Measurements from ENCODE around the gene FUT8.

DNA sequence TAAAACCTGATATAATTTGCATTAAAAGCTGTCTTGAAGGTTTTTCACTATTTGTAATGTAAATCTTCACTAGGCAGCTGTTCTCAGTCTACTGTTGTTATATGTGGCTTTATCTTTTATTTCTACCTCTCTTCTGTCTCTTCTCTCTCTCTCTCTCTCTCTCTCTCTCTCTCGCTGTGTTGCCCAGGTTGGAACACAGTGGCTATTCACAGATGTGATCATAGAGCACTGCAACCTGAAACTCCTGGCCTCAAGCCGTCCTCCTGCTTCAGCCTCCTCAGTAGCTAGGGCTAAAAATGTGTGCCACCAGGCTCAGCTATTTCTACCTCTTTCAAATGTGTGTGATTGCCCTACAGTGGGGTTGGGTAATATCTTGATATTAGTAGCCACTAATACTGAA, 21.1 kb downstream of the FUT8 start:
- TF ChIP-seq, protein P1, sequence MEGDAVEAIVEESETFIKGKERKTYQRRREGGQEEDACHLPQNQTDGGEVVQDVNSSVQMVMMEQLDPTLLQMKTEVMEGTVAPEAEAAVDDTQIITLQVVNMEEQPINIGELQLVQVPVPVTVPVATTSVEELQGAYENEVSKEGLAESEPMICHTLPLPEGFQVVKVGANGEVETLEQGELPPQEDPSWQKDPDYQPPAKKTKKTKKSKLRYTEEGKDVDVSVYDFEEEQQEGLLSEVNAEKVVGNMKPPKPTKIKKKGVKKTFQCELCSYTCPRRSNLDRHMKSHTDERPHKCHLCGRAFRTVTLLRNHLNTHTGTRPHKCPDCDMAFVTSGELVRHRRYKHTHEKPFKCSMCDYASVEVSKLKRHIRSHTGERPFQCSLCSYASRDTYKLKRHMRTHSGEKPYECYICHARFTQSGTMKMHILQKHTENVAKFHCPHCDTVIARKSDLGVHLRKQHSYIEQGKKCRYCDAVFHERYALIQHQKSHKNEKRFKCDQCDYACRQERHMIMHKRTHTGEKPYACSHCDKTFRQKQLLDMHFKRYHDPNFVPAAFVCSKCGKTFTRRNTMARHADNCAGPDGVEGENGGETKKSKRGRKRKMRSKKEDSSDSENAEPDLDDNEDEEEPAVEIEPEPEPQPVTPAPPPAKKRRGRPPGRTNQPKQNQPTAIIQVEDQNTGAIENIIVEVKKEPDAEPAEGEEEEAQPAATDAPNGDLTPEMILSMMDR (IDR thresholded peaks at IDR 0.05), result no peak
- TF ChIP-seq EZH2 (IDR thresholded peaks at IDR 0.05; ENCODE audit: borderline replicate concordance, insufficient read depth, low read depth, low read length, poor library complexity, severe bottlenecking), result no peak
